HUDEP-2 (cell line): Measurements from ENCODE around the gene LRG1.
"Not testable (repeated sequence)": the region's sequence is repeated elsewhere in the genome, so short reads cannot be mapped to it uniquely, and the experiment has no call there.

Experiments used
- DNase-seq, 76 experiments: peaks; one replicate each; lab custom pipeline; 2025; ENCODE audit not compliant: unreplicated experiment in 76 of 76; lab: John Stamatoyannopoulos, UW

LRG1 gene

GRCh38 chr19:4553775-4554174 is 13.9 kb upstream of the LRG1 start:
- DNase-seq = no peak

GRCh38 chr19:4553092-4553695 is 13.4 kb upstream of the LRG1 start:
- DNase-seq = no peak

GRCh38 chr19:4552525-4552819 is 12.6 kb upstream of the LRG1 start:
- peak in 6 of 76 experiments; percentile 27 to 76 (median 52) for DNase-seq

- no peak for DNase-seq
Measured at GRCh38 chr19:4550479-4551050, 10.7 kb upstream of the LRG1 start.

GRCh38 chr19:4550018-4550417 is 10.2 kb upstream of the LRG1 start:
- no peak for DNase-seq

GRCh38 chr19:4548238-4548584 is 8.4 kb upstream of the LRG1 start:
- no peak for DNase-seq

- peak in 42 of 76 experiments; percentile 7 to 59 (median 32) for DNase-seq
Measured at GRCh38 chr19:4547303-4548237, 7.7 kb upstream of the LRG1 start.

- no peak for DNase-seq
Measured at GRCh38 chr19:4543842-4544647, 4.2 kb upstream of the LRG1 start.

- DNase-seq = no peak
Measured at GRCh38 chr19:4542896-4543841, 3.3 kb upstream of the LRG1 start.

- not testable (repeated sequence) for DNase-seq
Measured at GRCh38 chr19:4541806-4542145, 1.9 kb upstream of the LRG1 start.

GRCh38 chr19:4541114-4541805 is 1.4 kb upstream of the LRG1 start:
- no peak for DNase-seq

- peak in 1 of 76 experiments; percentile 53 for DNase-seq
Measured at GRCh38 chr19:4539169-4539692, 605 bp downstream of the LRG1 start.

GRCh38 chr19:4538601-4538954 is 1.3 kb downstream of the LRG1 start:
- DNase-seq = no peak

GRCh38 chr19:4537953-4538600 is 1.8 kb downstream of the LRG1 start:
- no peak for DNase-seq

- DNase-seq = no peak
Measured at GRCh38 chr19:4536798-4537197, 3.0 kb downstream of the LRG1 start.

- DNase-seq = peak in 73 of 76 experiments; percentile 27 to 94 (median 81)
Measured at GRCh38 chr19:4534836-4535658, 4.8 kb downstream of the LRG1 start, which contains the start of gene PLIN5. PLIN5 (minus strand) TSS chr19:4535224; CDS start chr19:4534074, 1,150 bp downstream.

- DNase-seq = no peak
Measured at GRCh38 chr19:4533835-4534424, 5.9 kb downstream of the LRG1 start.

- no peak for DNase-seq
Measured at GRCh38 chr19:4533334-4533733, 6.5 kb downstream of the LRG1 start.
